Choroid plexus epithelial cell (primary cell): Measurements from ENCODE around the gene ARID3A.

Experiments used
- DNase-seq: peaks from one replicate; pipeline ENCODE4 v3.0.0-alpha.2; 2010; ENCODE audit warnings: low read depth
- H3K4me3 ChIP-seq: 2 replicates; pipeline ENCODE4 v1.5.1; 2011; ENCODE audit warnings: low read depth, mild to moderate bottlenecking, control low read depth, low read length, moderate library complexity
- CTCF ChIP-seq: conservative IDR thresholded peaks from 2 replicates; pipeline ENCODE4 v1.5.1; 2011; ENCODE audit warnings: low read depth, mild to moderate bottlenecking, control low read depth, inconsistent platforms, low read length, moderate library complexity

ARID3A gene

GRCh38 chr19:972281-972680 lies 46.4 kb downstream of the ARID3A start:
- H3K4me3 ChIP-seq = no peak overlapping the region
- DNase-seq = no peak
- no peak for TF ChIP-seq CTCF

- DNase-seq = no peak
- no peak for TF ChIP-seq CTCF
Observed at GRCh38 chr19:973726-974563, 48.1 kb downstream of the ARID3A start.

GRCh38 chr19:974564-975257 lies 48.9 kb downstream of the ARID3A start:
- DNase-seq = no peak
- H3K4me3 ChIP-seq = no peak overlapping the region
- no peak for TF ChIP-seq CTCF

More at GRCh38 chr19:973726-974563, 48.1 kb downstream of the ARID3A start:
- no peak overlapping the region for H3K4me3 ChIP-seq

- H3K4me3 ChIP-seq = no peak overlapping the region
- TF ChIP-seq CTCF = no peak
- no peak for DNase-seq
Observed at GRCh38 chr19:976476-976875, 50.6 kb downstream of the ARID3A start.

- no peak overlapping the region for H3K4me3 ChIP-seq
- no peak for DNase-seq
- no peak for TF ChIP-seq CTCF
Observed at GRCh38 chr19:977058-977464, 51.2 kb downstream of the ARID3A start.

- TF ChIP-seq CTCF = no peak
- DNase-seq = no peak
- H3K4me3 ChIP-seq = no peak overlapping the region
Observed at GRCh38 chr19:979318-979741, 53.5 kb downstream of the ARID3A start.
